NCI-H2196 treated with DMSO at 0.1 percent for 48 hours (cell line): ENCODE results near the gene NOSTRIN.
"Not testable (repeated sequence)": the region's sequence is repeated elsewhere in the genome, so short reads cannot be mapped to it uniquely, and the experiment has no call there.

Experiments used
- DNase-seq: peaks from one replicate; lab custom pipeline; 2025; ENCODE audit not compliant: unreplicated experiment; lab: John Stamatoyannopoulos, UW

The NOSTRIN gene, protein sequence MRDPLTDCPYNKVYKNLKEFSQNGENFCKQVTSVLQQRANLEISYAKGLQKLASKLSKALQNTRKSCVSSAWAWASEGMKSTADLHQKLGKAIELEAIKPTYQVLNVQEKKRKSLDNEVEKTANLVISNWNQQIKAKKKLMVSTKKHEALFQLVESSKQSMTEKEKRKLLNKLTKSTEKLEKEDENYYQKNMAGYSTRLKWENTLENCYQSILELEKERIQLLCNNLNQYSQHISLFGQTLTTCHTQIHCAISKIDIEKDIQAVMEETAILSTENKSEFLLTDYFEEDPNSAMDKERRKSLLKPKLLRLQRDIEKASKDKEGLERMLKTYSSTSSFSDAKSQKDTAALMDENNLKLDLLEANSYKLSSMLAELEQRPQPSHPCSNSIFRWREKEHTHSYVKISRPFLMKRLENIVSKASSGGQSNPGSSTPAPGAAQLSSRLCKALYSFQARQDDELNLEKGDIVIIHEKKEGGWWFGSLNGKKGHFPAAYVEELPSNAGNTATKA

DNA sequence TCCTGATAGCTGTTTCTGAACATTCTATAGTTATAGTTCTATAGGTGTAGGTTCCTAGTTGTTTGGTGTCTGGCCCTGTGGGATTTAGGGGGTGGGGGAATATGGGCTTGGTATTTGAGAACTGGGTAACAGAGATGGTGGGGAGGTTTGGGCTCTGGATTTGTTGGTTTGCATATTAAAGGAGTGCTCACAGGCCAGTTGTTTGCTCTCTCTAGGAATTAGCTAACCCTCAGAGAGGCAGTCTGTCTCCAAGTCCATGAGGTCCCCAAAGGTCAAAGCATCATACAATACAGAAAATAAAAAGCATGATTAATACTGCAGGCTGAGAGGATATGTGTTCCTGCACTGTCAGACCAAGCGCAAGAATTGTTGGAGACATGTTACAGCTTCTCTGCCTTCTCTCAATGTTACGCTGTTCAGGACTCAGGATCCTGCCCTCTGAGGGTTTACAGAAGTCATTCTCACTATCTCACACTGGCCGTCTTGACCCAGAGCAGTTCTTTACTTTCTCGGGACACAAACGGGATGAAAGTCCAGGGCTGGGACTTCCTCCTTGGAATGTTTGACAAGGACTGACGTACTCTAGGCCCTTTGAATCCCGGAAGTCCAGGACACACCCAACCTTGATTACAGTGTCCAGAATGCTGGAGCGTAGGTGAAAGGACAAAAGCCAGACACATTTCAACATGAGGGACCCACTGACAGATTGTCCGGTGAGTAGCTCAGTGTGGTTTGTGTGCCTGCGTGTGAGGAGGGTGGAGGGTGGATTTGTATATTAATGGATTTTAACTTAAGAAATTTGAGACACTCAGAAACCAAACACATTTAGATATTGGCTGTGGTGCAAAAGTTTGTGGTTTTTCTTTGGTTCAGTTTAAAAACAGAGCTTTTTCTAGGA is at the start of gene NOSTRIN:
Gene NOSTRIN, plus strand, starts transcription at position 677 of the 898 bp plus-strand sequence. Its CDS starts 10 bp downstream, at position 687.
- no peak for DNase-seq

DNA sequence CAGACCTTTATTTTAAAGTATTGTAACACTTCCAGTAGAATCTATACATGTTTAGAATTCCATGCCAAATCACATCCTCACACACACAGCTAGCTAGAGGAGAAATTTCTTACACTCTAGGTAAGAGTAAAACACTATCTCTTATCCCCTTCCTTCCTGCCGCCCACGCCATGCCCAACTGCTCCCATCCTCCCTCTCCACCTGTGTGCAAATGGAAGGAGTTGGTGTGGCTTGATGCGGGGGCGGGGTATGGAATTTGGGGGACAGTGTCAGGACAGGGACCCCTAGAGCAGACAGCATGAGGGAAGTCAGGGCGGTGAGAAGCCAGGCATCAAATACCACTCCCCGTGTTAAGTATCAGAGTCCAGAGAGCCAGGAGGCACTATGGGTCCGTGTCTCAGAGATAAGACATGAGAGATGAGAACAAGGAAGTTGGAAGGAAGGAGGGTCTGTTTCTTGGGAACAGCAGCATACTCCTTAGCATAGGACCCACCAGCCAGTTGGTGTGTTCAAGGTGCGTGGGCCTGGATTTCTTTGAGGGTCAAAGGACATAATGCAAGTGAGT is 48.6 kb upstream of the NOSTRIN start:
- no peak for DNase-seq

DNA sequence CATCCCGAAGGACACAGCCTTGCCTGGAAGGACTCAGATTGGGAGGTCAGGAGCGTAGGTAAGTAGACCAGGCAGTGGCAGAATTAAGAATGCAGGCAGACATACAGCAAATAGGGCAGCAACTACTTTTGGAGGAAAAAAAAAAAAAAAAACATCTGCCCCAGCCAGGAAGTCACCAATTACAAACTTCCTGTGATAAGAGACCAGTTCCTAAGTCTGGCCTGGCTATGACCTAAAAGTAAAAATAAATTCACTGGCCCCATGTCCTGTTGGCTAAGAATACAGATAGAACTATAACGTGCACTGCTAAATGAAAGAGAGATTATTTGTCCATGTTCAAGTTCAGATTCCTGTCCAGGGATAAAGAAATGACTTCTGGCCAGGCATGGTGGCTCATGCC is 45.2 kb upstream of the NOSTRIN start:
- no peak for DNase-seq

DNA sequence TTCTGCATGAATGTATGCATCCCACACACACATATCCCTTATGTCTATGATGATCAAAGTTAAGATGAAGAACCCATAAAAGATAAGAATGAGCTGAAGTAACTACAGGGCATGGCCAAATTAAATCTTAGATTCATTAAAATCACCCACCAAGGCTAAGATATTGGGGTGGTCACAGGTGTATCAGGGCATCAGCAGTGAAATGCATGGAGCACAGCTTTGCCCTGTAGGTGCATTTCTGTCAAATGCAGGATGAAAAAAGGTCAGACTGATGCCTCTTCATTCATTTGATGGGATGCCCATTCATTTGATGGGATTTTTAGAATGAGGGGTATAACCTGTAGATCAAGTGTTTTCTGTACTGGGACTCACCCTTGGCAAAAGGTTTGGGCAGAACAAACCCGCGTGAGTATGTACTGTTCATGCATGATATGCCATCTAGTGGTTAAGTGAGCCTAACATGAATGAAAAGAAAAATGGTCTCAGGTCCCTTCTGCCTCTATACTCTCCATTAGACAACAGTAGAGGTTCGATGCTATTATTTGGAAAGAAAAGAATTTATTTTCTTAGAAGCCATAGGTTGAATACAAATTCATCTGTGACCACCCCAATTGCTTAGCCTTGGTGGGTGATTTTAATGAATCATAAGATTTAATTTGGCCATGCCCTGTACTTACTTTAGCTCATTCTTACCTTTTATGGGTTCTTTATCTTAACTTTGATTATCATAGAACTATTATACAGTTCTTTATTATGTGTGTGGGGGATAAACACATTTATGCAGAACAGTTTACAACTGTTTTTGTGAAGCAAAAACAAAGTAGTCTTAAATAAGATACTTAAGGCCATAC is 43.2 kb upstream of the NOSTRIN start:
- DNase-seq: peak; percentile 14

DNA sequence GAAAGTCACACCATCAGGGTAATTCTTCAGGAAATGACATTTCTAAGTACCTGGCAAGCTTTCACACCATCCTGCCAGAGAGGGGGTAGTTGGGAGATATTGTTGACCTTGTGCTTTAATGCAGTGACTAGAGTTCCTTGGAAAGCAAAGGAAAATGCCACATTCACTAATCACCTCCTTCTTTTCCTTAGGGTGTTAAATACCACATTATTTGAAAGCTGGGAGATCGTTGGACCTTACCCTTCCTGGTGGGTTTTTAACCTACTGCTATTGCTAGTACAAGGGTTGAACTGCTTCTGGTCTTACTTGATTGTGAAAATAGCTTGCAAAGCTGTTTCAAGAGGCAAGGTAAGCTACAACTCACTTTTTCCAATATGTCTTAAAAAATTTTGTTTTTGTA is 37.0 kb upstream of the NOSTRIN start:
- DNase-seq: no peak

DNA sequence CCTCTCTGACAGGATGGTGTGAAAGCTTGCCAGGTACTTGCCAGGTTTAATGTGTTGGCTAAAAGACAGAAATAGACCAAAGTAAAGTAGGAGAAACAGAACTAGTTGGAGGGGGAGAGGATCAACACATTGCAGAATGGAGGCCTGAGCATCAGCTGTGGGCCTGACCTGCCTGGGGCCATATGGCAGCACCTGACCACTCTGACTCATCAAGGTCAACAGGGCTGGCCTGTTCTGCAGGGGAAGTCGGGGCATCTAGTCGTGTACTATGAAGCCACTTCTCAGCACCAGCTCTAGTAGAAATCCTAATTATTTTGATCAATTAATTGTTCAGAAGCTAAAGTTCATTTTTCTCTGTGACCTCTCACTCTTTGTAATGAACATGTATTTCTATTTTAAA is 35.8 kb upstream of the NOSTRIN start:
- no peak for DNase-seq

DNA sequence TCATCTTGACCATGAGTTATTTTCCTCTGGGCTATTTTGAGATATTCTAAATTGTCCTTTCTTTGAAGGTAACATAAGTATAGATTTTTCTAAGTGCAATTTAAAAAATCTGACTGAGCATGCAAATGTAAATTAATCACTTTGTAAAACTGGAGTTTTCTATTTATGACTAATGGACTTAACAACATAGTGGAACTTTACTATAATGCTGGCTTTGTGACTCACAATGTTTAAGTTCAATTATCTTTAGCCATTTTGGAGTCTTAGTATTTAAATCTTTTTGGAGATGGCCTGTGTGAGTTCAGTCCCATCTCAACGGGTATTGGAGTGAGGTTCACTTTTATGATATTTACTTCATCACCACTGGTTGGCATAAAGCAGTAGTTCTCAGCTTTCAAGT is 35.2 kb upstream of the NOSTRIN start:
- no peak for DNase-seq

DNA sequence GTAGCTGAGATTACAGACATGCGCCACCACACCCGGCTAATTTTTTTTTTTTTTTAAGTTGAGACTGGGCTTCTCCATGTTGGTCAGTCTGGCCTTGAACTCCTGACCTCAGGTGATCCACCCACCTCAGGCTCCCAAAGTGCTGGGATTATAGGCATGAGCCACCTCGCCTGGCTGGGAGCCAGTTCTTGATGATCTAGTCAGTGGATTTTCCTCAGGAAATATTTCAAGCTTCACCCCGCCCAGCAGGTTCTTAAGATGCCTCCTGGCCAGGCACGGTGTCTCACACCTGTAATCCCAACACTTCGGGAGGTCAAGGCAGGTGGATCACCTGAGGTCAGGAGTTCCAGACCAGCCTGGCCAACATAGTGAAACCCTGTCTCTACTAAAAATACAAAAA is 34.1 kb upstream of the NOSTRIN start:
- not testable (repeated sequence) for DNase-seq

DNA sequence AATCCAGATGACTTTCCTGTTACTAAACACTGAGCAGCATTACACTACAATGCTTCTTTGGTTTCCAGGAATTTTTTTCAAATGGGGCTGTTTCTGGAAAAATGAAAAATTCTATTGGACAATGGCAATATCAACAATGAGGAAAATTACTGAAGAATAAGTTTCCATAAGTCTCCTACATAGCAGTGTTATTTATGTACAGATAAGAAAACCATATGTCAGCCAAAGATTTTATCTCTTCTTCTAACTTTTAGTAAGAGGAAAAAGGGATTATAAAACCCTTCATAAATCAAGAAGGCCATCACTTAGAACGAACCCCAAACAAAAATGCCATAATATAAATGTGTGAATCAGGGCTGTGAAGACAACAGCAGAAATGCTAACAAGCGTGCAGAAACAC is 31.6 kb upstream of the NOSTRIN start:
- DNase-seq: no peak

DNA sequence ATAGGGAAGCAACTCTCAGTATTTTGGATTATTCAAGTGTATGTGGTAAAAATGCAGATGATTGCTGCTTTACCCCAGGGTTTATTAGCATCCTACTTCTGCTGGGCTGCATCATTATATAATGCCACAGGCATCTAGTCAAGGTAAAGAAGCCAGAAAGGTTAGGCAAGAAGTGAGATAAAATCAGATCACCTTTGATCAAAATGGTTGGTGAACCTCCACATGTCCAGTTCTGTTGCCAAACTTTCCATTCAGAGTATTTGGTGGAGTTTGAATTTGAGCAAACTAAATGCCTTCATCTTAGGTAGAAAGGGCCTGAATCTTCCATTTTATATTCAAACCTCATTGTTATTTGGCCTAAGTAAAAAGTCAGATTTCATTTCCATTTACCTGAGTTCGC is 29.7 kb upstream of the NOSTRIN start:
- DNase-seq: no peak

DNA sequence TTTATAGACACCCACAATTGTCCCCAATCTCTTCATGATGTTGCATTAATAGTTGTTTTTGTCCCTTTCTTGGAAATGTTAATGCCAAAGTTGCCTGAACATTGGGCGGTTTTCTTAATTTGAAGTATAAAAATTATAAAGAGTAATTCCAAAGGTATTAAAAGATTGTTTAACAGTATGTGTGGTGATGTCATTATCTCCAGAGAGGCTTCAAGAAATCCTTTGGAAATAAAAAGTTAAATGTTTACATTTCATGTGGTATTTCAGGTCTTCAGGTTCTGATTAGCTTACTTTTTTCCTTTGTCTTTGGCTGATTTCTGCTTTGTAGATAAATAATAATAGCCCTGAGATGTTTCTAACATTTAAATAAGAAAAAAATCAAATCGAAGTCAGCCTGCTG is 29.3 kb upstream of the NOSTRIN start:
- DNase-seq: no peak

DNA sequence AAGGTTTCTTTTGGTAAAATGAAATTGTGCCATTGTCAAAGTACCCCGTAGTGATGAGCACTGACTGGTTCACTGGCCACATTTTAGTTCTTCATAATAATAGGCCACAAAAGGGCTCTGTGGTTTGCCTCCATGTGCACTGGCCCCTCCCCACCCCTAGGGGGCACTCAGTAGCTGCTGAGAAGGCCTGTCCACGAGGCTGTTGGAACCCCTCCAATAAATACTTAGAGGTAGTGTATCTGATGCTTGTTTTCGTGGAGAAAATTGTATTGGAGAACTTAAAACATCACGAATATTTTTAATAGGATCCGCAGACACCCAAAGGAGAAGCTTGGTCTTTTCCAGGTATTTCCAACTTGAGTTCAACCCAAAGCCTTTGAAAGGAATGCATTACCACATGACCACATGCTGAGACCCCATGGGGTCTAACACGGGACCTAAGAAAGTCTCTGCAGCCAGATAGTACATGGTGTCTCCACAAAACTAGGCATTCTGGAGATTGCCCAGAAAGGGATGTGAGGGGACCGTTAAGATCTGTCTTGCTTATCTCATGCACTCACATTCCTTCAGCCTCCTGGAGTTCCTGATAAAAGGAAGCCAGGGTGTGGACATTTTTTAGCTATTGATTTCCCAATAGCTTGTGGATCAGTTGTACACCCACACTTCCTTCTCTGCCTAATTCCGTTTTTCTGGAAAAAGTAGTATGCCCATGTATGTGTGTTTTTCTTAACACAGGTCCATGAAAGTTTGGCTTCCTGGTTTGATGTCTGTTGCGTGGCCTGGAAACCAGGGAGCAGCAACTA is 28.5 kb upstream of the NOSTRIN start:
- DNase-seq: peak; percentile 10

DNA sequence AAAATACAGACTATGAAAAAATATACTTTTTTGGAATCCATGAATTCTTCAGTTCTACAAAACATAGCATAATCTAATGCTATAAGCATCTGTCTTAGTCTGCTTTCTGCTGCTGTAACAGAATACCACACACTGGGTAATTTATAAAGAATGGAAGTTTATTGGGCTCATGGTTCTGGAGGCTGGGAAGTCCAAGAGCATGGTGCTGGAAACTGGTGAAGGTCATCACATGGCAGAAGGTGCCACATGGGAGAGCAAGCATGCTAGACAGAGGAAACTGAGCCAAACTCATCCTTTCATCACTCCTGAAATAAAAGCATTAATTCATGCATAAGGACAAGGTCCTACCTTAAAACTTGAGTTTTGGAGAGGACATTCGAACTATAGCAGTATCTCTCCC is 26.6 kb upstream of the NOSTRIN start:
- no peak for DNase-seq

DNA sequence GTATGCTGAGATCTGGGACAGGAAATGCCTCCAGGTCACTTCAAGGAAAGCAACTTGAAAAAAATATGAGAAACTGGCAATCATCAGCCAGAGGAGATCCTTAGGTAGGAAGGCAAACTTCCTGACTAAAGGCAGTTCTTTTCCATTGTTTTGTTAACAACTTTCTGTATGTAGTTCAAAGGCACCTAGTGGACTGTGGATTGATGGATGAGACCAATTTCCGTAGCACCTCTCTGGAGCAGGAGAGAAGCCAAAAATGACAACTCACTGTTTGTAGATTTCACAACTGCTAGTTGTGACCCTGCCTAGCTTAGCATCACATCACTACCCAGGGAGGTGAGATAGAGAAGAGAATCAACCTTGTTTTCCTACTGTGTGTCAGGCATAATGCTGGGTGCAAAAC is 21.8 kb upstream of the NOSTRIN start:
- DNase-seq: no peak

DNA sequence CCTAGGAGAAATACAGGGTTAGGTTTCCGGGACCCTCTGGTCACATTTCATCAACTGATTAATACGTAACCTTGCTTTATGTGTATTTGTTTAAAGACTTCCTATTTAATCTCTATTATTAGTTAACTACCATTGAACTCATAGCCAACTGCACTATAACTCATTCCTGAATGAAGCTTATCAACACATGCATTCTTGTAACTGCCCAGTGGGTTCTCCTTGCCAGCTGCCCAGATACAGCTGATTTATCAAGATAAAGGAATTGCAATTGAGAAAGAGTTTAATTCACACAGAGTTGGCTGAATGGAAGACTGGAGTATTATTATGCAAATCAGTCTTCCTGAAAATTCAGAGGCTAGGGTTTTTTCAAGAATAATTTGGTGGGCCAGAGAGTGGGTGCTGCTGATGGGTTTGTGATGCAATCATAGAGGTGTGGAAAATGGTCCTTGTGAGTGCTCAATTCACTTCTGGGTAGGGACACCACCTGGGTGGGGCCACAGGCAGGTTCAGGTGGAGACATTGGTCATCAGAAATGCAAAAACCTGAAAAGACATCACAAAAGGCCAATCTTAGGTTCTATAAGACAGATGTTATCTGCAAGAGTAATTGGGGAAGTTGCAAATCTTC is 21.1 kb upstream of the NOSTRIN start:
- no peak for DNase-seq

DNA sequence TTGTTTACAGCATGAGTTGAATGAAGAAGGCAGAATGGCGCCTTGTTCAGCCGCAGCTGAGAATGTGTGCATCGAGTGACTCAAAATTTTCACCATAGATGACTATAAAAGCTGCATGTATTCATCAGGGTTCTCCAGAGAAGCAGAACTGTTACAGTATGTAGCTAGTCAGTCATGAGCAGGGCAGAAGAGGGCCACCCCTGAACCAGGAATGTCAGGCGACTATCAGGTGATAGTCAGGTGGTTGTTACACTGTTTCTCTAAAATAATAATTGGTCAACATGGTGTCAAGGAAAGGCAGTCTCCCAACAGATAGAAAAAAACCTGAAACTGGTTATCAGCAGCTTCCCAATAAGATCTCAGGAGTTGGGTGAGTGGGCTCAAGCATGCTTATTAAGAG is 20.2 kb upstream of the NOSTRIN start:
- DNase-seq: no peak

DNA sequence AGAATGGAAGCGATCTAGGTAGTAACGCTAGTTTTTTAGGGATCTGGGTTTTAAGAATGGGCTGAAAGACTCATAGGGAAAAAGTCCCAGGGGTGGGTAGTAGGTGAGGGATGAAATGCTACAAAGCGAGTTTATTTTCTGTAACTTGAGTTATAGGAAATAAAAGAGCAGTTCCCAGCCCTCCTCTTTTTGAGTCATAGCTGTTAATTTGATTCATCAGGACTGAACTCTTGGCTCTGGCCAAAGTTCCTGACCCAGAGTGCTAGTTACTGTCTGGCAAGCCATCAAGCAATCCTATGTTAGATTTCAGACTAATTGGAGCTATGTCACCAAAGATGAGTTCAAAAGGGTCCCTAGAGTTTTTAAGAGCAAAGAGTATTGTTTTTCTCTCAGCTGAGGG is 17.4 kb upstream of the NOSTRIN start:
- DNase-seq: no peak

DNA sequence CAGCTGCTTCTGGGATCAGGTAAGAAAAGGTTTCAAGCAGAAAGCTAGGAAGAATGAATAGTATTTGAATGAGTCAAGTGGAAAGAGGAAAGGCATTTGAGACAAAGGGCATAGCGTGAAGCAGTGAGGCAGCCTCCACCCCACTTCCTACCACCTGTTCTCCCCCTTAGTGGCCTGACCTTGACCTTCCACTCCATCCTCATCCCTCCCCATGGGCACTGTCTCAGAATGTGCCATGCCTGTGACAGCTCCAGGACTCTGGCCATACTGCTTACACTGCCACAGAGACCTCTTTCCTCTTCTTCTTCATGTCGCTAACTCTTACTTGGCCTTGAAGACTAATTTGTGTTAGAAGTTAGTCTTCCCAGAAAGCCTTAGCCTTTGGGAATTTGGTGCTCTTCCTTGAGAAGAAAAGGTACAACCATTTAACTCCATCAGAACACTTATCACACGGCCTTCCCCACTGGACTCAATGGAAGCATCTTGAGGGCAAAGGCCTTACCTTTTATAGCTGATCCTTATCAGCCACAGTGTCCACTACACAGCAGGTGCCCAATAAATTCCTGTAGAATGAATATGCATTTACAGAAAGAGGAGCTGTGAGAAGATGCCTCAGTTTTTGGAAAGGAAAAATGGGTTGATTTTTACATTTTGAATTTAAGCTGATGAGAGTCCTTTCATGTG is 15.2 kb upstream of the NOSTRIN start:
- no peak for DNase-seq
